K562 (cell line): ENCODE results near the gene COPS9. TPM values are rescaled to one million over a fixed set of nuclear protein-coding genes. Genes with fewer than 3 reads are reported as not detected.

ENCODE experiments used
- ATAC-seq: fragments of 200-7000 bp; cut with Tn5 transposase; 3 replicates; pipeline ENCODE4 v1.9.1; 2020; ENCODE audit warnings: moderate library complexity
- BruUV-seq: library from RNA; stranded (reverse); fragments of 400-500 nt; replicated peaks from 2 replicates; lab custom pipeline; 2021; lab: Mats Ljungman, UMichigan
- CTCF ChIA-PET: fragments of 300-600 bp; formaldehyde crosslinking; extraction: SDS; loops from one replicate; lab custom pipeline; 2021; ENCODE audit warnings: low intra/inter-chr PET ratio; lab: Yijun Ruan, JAX
- POLR2A ChIA-PET: fragments of 300-600, 350-650 bp; sonication (Branson Sonifier 250); formaldehyde crosslinking; extraction: SDS; loops from one replicate; lab custom pipeline; 2021; ENCODE audit warnings: antibody characterized with exemption, inconsistent platforms; lab: Yijun Ruan, JAX
- DNase-seq, 4 experiments: peaks; one replicate each; pipeline versions ENCODE4 v3.0.0 to v3.0.0-alpha.2; 2011 to 2018; ENCODE audit warnings: low spot score in 3 of 4, mixed read lengths in 3 of 4; ENCODE audit errors: extremely low read depth in 1 of 4
- FAIRE-seq: peaks from 2 replicates; lab custom pipeline; 2011; peaks lifted over from hg19 to GRCh38; lab: Jason Lieb, UNC
- H2AFZ ChIP-seq: 2 replicates; pipeline ENCODE4 v1.6.0; 2011; ENCODE audit warnings: low read depth, low read length, control low read depth, inconsistent platforms
- H3K27ac ChIP-seq: fragments of 200-600 bp; 3 replicates; pipeline ENCODE4 v1.8.0; 2011; ENCODE audit warnings: low read depth, mild to moderate bottlenecking, control low read depth, inconsistent platforms, low read length, moderate library complexity, mixed read lengths; ENCODE audit errors: extremely low read depth
- H3K27me3 ChIP-seq, 2 experiments: fragments of 300-600 bp in 1 of 2; 2 replicates in 1 of 2; 3 replicates in 1 of 2; pipeline versions ENCODE4 v1.6.0 to v1.8.0; 2011; ENCODE audit warnings: inconsistent platforms in 2 of 2, low read length in 2 of 2, mild to moderate bottlenecking in 1 of 2, mixed read lengths in 1 of 2, moderate library complexity in 1 of 2; ENCODE audit not compliant: control insufficient read depth in 2 of 2, insufficient read depth in 2 of 2
- H3K36me3 ChIP-seq: fragments of 300-600 bp; 3 replicates; pipeline ENCODE4 v1.8.0; 2011; ENCODE audit warnings: mild to moderate bottlenecking, low read length, inconsistent platforms; ENCODE audit not compliant: control insufficient read depth, insufficient read depth
- H3K4me1 ChIP-seq, 2 experiments: fragments of 200-600 bp in 1 of 2; replicated peaks in 1 of 2; 2 replicates in 1 of 2; 3 replicates in 1 of 2; pipeline versions ENCODE4 v1.5.1 to v1.8.0; 2011; ENCODE audit warnings: inconsistent platforms in 2 of 2, low read length in 2 of 2, mild to moderate bottlenecking in 1 of 2, mixed read lengths in 1 of 2, moderate library complexity in 1 of 2; ENCODE audit not compliant: control insufficient read depth in 2 of 2, insufficient read depth in 2 of 2
- H3K4me2 ChIP-seq: 2 replicates; pipeline ENCODE4 v1.6.1; 2011; ENCODE audit warnings: low read length, control low read depth, inconsistent platforms, mixed read lengths; ENCODE audit not compliant: insufficient read depth
- H3K4me3 ChIP-seq: fragments of 200-600 bp; sonication (generic), shearing (Covaris generic); 2 replicates; pipeline ENCODE4 v1.5.1; 2016; ENCODE audit warnings: control low read depth, inconsistent platforms
- H3K79me2 ChIP-seq: fragments of 200-600 bp; 3 replicates; pipeline ENCODE4 v1.8.0; 2011; ENCODE audit warnings: low read length, inconsistent platforms; ENCODE audit not compliant: control insufficient read depth, insufficient read depth
- H3K9ac ChIP-seq, 2 experiments: 2 replicates each; pipeline versions ENCODE4 v1.6.0 to v1.6.1; 2011; ENCODE audit warnings: low read depth in 2 of 2, low read length in 2 of 2, control low read depth in 1 of 2, inconsistent platforms in 1 of 2, mild to moderate bottlenecking in 1 of 2, mixed read lengths in 1 of 2; ENCODE audit not compliant: insufficient read depth in 1 of 2
- H3K9me1 ChIP-seq: one replicate; pipeline ENCODE4 v1.6.0; 2011; ENCODE audit warnings: inconsistent platforms, mild to moderate bottlenecking, low read length, moderate library complexity; ENCODE audit not compliant: control insufficient read depth, insufficient read depth
- H3K9me3 ChIP-seq: replicated peaks from 2 replicates; pipeline ENCODE4 v1.5.1; 2011; ENCODE audit warnings: low read depth, low read length, inconsistent platforms; ENCODE audit not compliant: control insufficient read depth, insufficient read depth
- H4K20me1 ChIP-seq: replicated peaks from 2 replicates; pipeline ENCODE4 v1.6.1; 2011; ENCODE audit warnings: low read length, inconsistent platforms, mixed read lengths; ENCODE audit not compliant: control insufficient read depth, insufficient read depth
- CC2D1A ChIP-seq: fragments of 450-650 bp; IDR thresholded peaks from 2 replicates; pipeline ENCODE4 v1.6.1; 2017; ENCODE audit warnings: mild to moderate bottlenecking
- CTCF ChIP-seq, 3 experiments: IDR thresholded peaks in 2 of 3; conservative IDR thresholded peaks in 1 of 3; 2 replicates each; pipeline ENCODE4 v1.5.1; 2011 to 2012; ENCODE audit warnings: low read length in 3 of 3, mild to moderate bottlenecking in 3 of 3, control low read depth in 2 of 3, improper control_type of control experiment in 1 of 3, inconsistent platforms in 1 of 3, low read depth in 1 of 3, mixed read lengths in 1 of 3, moderate library complexity in 1 of 3; ENCODE audit not compliant: insufficient read depth in 2 of 3
- HIVEP1 ChIP-seq: fragments of 250-450 bp; sonication (Bioruptor Pico); IDR thresholded peaks from 2 replicates; pipeline ENCODE4 v1.4.0; 2020; ENCODE audit warnings: mild to moderate bottlenecking
- KLF1 ChIP-seq: fragments of 450-650 bp; IDR thresholded peaks from 2 replicates; pipeline ENCODE4 v1.6.1; 2016; ENCODE audit warnings: missing genetic modification characterization, missing compliant biosample characterization
- MTA1 ChIP-seq: fragments of 450-650 bp; IDR thresholded peaks from 2 replicates; pipeline ENCODE4 v1.6.1; 2017; ENCODE audit warnings: borderline replicate concordance
- SMC3 ChIP-seq: conservative IDR thresholded peaks from 2 replicates; pipeline ENCODE4 v1.6.1; 2011; ENCODE audit warnings: low read depth, low read length, improper control_type of control experiment; ENCODE audit not compliant: insufficient read depth
- WGBS: fragments of 100-300 bp; shearing (Covaris generic); methylation state at CpG from one replicate; pipeline ENCODE4 v1.1.6; 2016; ENCODE audit warnings: low coverage, mixed read lengths; ENCODE audit not compliant: insufficient coverage; ENCODE audit errors: missing lambda C conversion rate; 5-methylcytosine and 5-hydroxymethylcytosine counted together
- in situ Hi-C: fragments of 300-500 bp; cut with MboI; formaldehyde crosslinking; loops from 4 replicates; pipeline ENCODE4 v1.15.0; 2018; ENCODE audit warnings: inconsistent platforms, mixed read lengths
- intact Hi-C: fragments of 100-400 bp; cut with micrococcal nuclease; formaldehyde crosslinking; loops from 2 replicates; pipeline ENCODE4 v1.14.2; 2022
- polyA plus RNA-seq, 8 experiments: library from polyadenylated mRNA; depleted of rRNA in 4 of 8; stranded (reverse) in 5 of 8; unstranded in 3 of 8; fragments of >200 nt; fragmentation: Nextera tagmentation in 2 of 8; fragmentation: Illumina TruSeq in 1 of 8; extraction: Ambion mirVana in 2 of 8; extraction: Trizol in 1 of 8; gene quantifications; 2 replicates each; pipeline versions ENCODE4 v1.2.1 to v1.2.3, GENCODE V29; 2011 to 2014; ENCODE audit warnings: inconsistent platforms in 1 of 8, missing spikeins in 1 of 8
- total RNA-seq, 7 experiments: library from RNA; depleted of rRNA in 6 of 7; stranded (reverse); fragments of >200 nt in 6 of 7; fragmentation: Illumina TruSeq in 2 of 7; extraction: Trizol in 2 of 7; gene quantifications; 2 replicates each; pipeline versions ENCODE4 v1.2.1 to v1.2.3, GENCODE V29; 2011 to 2021; ENCODE audit warnings: low replicate concordance in 1 of 7

COPS9 gene
- total and polyA plus RNA-seq, 9 of the 15 experiments (the other 6 are each of a cell fraction or from before 2014, with no cell fraction given): 55.0 to 281 (median 99.9) TPM

DNA sequence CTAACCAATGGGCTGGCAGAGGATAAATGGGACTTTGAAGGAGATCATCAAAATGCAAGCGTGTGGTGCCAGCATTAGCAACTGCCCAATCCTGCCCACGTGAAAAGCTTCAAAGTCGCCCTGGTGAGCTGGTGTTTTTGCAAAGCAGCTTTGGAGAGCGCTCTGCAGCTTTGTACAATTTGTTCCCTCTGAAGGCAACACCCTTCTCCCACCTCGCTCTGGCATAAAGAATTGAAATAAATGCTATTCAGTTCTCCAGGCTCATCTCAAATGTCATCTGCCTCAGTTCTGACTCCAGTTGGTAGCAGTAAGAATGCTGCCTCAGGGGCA is 3.5 kb downstream of the COPS9 start:
- DNase-seq (no peak), FAIRE-seq (no peak), ATAC-seq (no peak)
- H3K79me2 ChIP-seq: peaks cover 19% of the 10 kb centered on the region
- H3K27me3 ChIP-seq: no peaks in the 10 kb centered on the region
- peaks cover 43% of the 10 kb centered on the region; the same call in 2 of the 3 replicates for H3K36me3 ChIP-seq
- H3K4me3 ChIP-seq: no peak overlapping the region
- no peak overlapping the region for H2AFZ ChIP-seq
- no peaks in the 10 kb centered on the region for H3K9me3 ChIP-seq
- no peaks in the 10 kb centered on the region for H4K20me1 ChIP-seq
- ChIA-PET POLR2A (no interaction called here), CTCF (no interaction called here)
- no peak overlapping the region for H3K4me2 ChIP-seq
- intact Hi-C loops (no loop called here), in situ Hi-C loops (no loop called here)
- peaks cover 0 to 16% of the 10 kb centered on the region in 2 experiments; a peak in 2 of 5 replicates for H3K4me1 ChIP-seq
- no peak for TF ChIP-seq HIVEP1 (CRISPR knock-in tag)
- no peak for TF ChIP-seq KLF1 (tag)
- no peak for TF ChIP-seq SMC3
- no TSS peak for BruUV-seq
- no peak overlapping the region for H3K9ac ChIP-seq
- WGBS: 96% methylated on average over 5 of the region's 5 CpGs
- no peak overlapping the region for H3K27ac ChIP-seq
- no peaks in the 10 kb centered on the region for H3K9me1 ChIP-seq

- Histone ChIP-seq H3K9me3 (no peaks in the 10 kb centered on the region), H3K4me1 (peaks cover 0 to 16% of the 10 kb centered on the region in 2 experiments; a peak in 2 of 5 replicates), H3K4me2 (no peak overlapping the region), H3K27me3 (no peaks in the 10 kb centered on the region), H3K79me2 (peaks cover 19% of the 10 kb centered on the region), H3K27ac (no peak overlapping the region), H3K36me3 (peaks cover 43% of the 10 kb centered on the region; the same call in 2 of the 3 replicates), H3K9ac (no peak overlapping the region), H2AFZ (no peak overlapping the region), H4K20me1 (no peaks in the 10 kb centered on the region), H3K4me3 (no peak overlapping the region), H3K9me1 (no peaks in the 10 kb centered on the region)
- FAIRE-seq: no peak
- TF ChIP-seq CC2D1A (no peak), MTA1 (no peak), CTCF (IDR thresholded peaks at IDR 0.05 in 2 of 3, conservative IDR thresholded peaks at IDR 0.05 in 1 of 3; ENCODE audit: insufficient read depth in 2 of 3, low read depth in 1 of 3, low read length in 3 of 3) (peak; percentile 12 to 33 (median 32); a peak in 1 of 6 replicates)
- in situ Hi-C loops (no loop called here), intact Hi-C loops (no loop called here)
- WGBS: 96% methylated on average over 15 of the region's 22 CpGs
- ChIA-PET CTCF (no interaction called here), POLR2A (no interaction called here)
- ATAC-seq: 0 out of 3 replicates have a peak, but pooled peaks have one; percentile 20
- peak in 1 of 4 experiments; percentile 13 for DNase-seq
- no TSS peak for BruUV-seq
Measured at GRCh38 chr2:240131941-240132650, 4.0 kb downstream of the COPS9 start.
